Endothelial cell of umbilical vein (primary cell): ENCODE data around the gene FOXO1. TPM values are rescaled to one million over a fixed set of nuclear protein-coding genes. Genes with fewer than 3 reads are reported as not detected.

Experiments
- BruUV-seq: library from RNA; stranded (reverse); fragments of 400-500 nt; replicated peaks from 2 replicates; lab custom pipeline; 2021; lab: Mats Ljungman, UMichigan
- CTCF ChIA-PET: fragments of 300-600, 350-600 bp; sonication (Branson Sonifier 250); formaldehyde crosslinking; loops from one replicate; lab custom pipeline; 2021; ENCODE audit warnings: antibody characterized with exemption, inconsistent platforms; lab: Charles Lee
- POLR2A ChIA-PET: fragments of 300-600, 350-600 bp; sonication (Branson Sonifier 250); formaldehyde crosslinking; loops from one replicate; lab custom pipeline; 2021; ENCODE audit warnings: antibody characterized with exemption, inconsistent platforms; lab: Charles Lee
- DNase-seq: peaks from one replicate; pipeline ENCODE4 v3.0.0-alpha.2; 2011; ENCODE audit warnings: low read depth, low spot score
- FAIRE-seq: peaks from 2 replicates; lab custom pipeline; 2011; peaks lifted over from hg19 to GRCh38; lab: Jason Lieb, UNC
- H2AFZ ChIP-seq: 2 replicates; pipeline ENCODE4 v1.6.0; 2012; ENCODE audit warnings: low read depth, low read length, control low read depth, inconsistent platforms
- H3K27ac ChIP-seq: 2 replicates; pipeline ENCODE4 v1.5.1; 2011; ENCODE audit warnings: low read depth, mild to moderate bottlenecking, control low read depth, low read length, moderate library complexity; ENCODE audit not compliant: insufficient read depth
- H3K27me3 ChIP-seq, 2 experiments: 2 replicates each; pipeline versions ENCODE4 v1.6.0 to v1.6.1; 2011; ENCODE audit warnings: low read length in 2 of 2, mixed read lengths in 1 of 2; ENCODE audit not compliant: control insufficient read depth in 2 of 2, insufficient read depth in 2 of 2
- H3K36me3 ChIP-seq, 2 experiments: 2 replicates in 1 of 2; 3 replicates in 1 of 2; pipeline ENCODE4 v1.5.1; 2011; ENCODE audit warnings: low read length in 2 of 2, mild to moderate bottlenecking in 1 of 2, moderate library complexity in 1 of 2; ENCODE audit not compliant: control insufficient read depth in 2 of 2, insufficient read depth in 2 of 2; ENCODE audit errors: extremely low read depth in 1 of 2
- H3K4me1 ChIP-seq: 3 replicates; pipeline ENCODE4 v1.5.1; 2011; ENCODE audit warnings: mild to moderate bottlenecking, low read length; ENCODE audit not compliant: control insufficient read depth, insufficient read depth; ENCODE audit errors: extremely low read depth
- H3K4me2 ChIP-seq: 2 replicates; pipeline ENCODE4 v1.6.1; 2011; ENCODE audit warnings: low read length, control low read depth, mixed read lengths; ENCODE audit not compliant: insufficient read depth
- H3K4me3 ChIP-seq, 3 experiments: fragments of 200-600 bp in 1 of 3; sonication (generic), shearing (Covaris generic) in 1 of 3; replicated peaks in 1 of 3; 2 replicates each; pipeline ENCODE4 v1.5.1; 2011 to 2016; ENCODE audit warnings: control low read depth in 3 of 3, low read length in 3 of 3, mild to moderate bottlenecking in 2 of 3, inconsistent platforms in 1 of 3, low read depth in 1 of 3, moderate library complexity in 1 of 3; ENCODE audit not compliant: insufficient read depth in 1 of 3
- H3K79me2 ChIP-seq: 2 replicates; pipeline ENCODE4 v1.6.0; 2012; ENCODE audit warnings: low read length, inconsistent platforms; ENCODE audit not compliant: control insufficient read depth, insufficient read depth
- H3K9ac ChIP-seq: replicated peaks from 2 replicates; pipeline ENCODE3; 2011; ENCODE audit warnings: low read length, control low read depth; ENCODE audit not compliant: insufficient read depth; ENCODE audit errors: extremely low read depth
- H3K9me1 ChIP-seq: replicated peaks from 3 replicates; pipeline ENCODE4 v1.6.0; 2011; ENCODE audit warnings: mild to moderate bottlenecking, low read length; ENCODE audit not compliant: control insufficient read depth, insufficient read depth; ENCODE audit errors: extremely low read depth
- H3K9me3 ChIP-seq: replicated peaks from 2 replicates; pipeline ENCODE4 v1.5.1; 2012; ENCODE audit warnings: low read length, inconsistent platforms; ENCODE audit not compliant: control insufficient read depth, insufficient read depth
- H4K20me1 ChIP-seq: replicated peaks from 2 replicates; pipeline ENCODE3; 2011; ENCODE audit warnings: mild to moderate bottlenecking, low read length; ENCODE audit not compliant: control insufficient read depth, insufficient read depth; ENCODE audit errors: extremely low read depth
- EZH2 ChIP-seq: IDR thresholded peaks from 2 replicates; pipeline ENCODE4 v1.6.1; 2012; ENCODE audit warnings: borderline replicate concordance, low read depth, mild to moderate bottlenecking, moderate library complexity, low read length, inconsistent platforms; ENCODE audit not compliant: severe bottlenecking
- FOS ChIP-seq: IDR thresholded peaks from 2 replicates; pipeline ENCODE4 v1.6.1; 2011; ENCODE audit warnings: mild to moderate bottlenecking, low read length, moderate library complexity, borderline replicate concordance; ENCODE audit not compliant: insufficient read depth
- GATA2 ChIP-seq: IDR thresholded peaks from 2 replicates; pipeline ENCODE4 v1.7.0; 2011; ENCODE audit warnings: low read depth, mild to moderate bottlenecking, moderate library complexity, mixed read lengths, low read length; ENCODE audit not compliant: insufficient read length, insufficient read depth
- JUN ChIP-seq: IDR thresholded peaks from 2 replicates; pipeline ENCODE4 v1.6.1; 2011; ENCODE audit warnings: borderline replicate concordance, low read depth; ENCODE audit not compliant: insufficient read length, insufficient read depth
- MYC ChIP-seq: IDR thresholded peaks from one replicate; pipeline ENCODE4 v1.6.1; 2011; ENCODE audit warnings: mild to moderate bottlenecking, low read depth, low read length
- POLR2A ChIP-seq: IDR thresholded peaks from 2 replicates; pipeline ENCODE4 v1.6.1; 2012; ENCODE audit warnings: low read depth, mild to moderate bottlenecking, control low read depth, low read length
- POLR2AphosphoS5 ChIP-seq: IDR thresholded peaks from 2 replicates; pipeline ENCODE4 v1.6.1; 2012; ENCODE audit warnings: low read depth, mild to moderate bottlenecking, control low read depth, low read length, moderate library complexity; ENCODE audit not compliant: insufficient read depth
- dilution Hi-C: fragments of 300-500 bp; cut with MboI; formaldehyde crosslinking; loops from one replicate; pipeline ENCODE4 v1.15.0; 2019; ENCODE audit warnings: low sequenced_read_pairs; ENCODE audit not compliant: extremely low pct_ligation_motif_present
- intact Hi-C: fragments of 100-400 bp; cut with micrococcal nuclease; formaldehyde crosslinking; loops from one replicate; pipeline ENCODE4 v1.10.0; 2022
- polyA plus RNA-seq, 4 experiments: library from polyadenylated mRNA; depleted of rRNA in 3 of 4; stranded (reverse) in 3 of 4; unstranded in 1 of 4; fragments of >200 nt; gene quantifications; 2 replicates each; pipeline versions ENCODE4 v1.2.1 to v1.2.3, GENCODE V29; 2011 to 2012; ENCODE audit warnings: missing spikeins in 1 of 4
- total RNA-seq: library from RNA; stranded (reverse); gene quantifications from 2 replicates; pipeline ENCODE4 v1.2.3, GENCODE V29; 2021
- TF ChIP-seq, protein P1 (sequence below): IDR thresholded peaks from 2 replicates; pipeline ENCODE4 v1.6.1; 2011; ENCODE audit not compliant: insufficient read depth, insufficient read length
- TF ChIP-seq, protein P2 (sequence below), 2 donors: IDR thresholded peaks; 1 replicate in 1 of 2; 2 replicates in 1 of 2; pipeline ENCODE4 v1.5.1; 2011; ENCODE audit warnings: low read length in 2 of 2, mild to moderate bottlenecking in 2 of 2, moderate library complexity in 2 of 2, control low read depth in 1 of 2, inconsistent platforms in 1 of 2, low read depth in 1 of 2; ENCODE audit not compliant: insufficient read depth in 1 of 2; ENCODE audit errors: extremely low read depth in 1 of 2

Gene FOXO1
- total and polyA plus RNA-seq, 2 donors (not counting 3 experiments of a cell fraction or from before 2014, with no cell fraction given): 44.7 to 48.5 TPM

DNA sequence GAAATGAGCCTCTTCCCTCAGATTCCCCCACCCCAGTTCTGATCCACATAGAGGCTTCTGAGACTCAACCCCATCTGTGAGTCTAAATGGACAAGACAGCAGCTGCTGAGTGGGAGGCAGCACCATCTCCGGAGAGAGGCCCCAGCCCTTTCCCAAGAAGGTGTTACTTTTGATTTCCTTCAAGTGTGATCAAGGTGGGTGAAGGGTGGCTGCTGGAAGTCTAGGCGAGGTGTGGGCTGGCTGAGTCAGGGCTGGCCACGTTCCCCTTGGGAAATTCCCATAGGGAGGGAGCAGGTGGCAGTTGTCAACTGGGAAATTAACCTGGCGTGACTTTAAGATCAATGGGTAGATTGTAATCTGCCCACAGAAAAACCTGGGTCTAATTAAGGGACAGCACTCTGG, 148.0 kb downstream of the FOXO1 start:
- DNase-seq (no peak), FAIRE-seq (no peak)
- Histone ChIP-seq H3K9ac (no peak overlapping the region), H3K79me2 (no peaks in the 10 kb centered on the region), H2AFZ (no peak overlapping the region), H3K4me2 (no peak overlapping the region), H3K36me3 (no peaks in the 10 kb centered on the region), H3K4me1 (peaks cover 4% of the 10 kb centered on the region), H3K4me3 (no peak overlapping the region), H3K27me3 (no peaks in the 10 kb centered on the region), H3K9me3 (no peaks in the 10 kb centered on the region), H4K20me1 (no peaks in the 10 kb centered on the region), H3K9me1 (no peaks in the 10 kb centered on the region), H3K27ac (no peak overlapping the region)
- TF ChIP-seq, protein P1, sequence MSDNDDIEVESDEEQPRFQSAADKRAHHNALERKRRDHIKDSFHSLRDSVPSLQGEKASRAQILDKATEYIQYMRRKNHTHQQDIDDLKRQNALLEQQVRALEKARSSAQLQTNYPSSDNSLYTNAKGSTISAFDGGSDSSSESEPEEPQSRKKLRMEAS: no peak
- TF ChIP-seq GATA2: no peak
- no peak for TF ChIP-seq POLR2AphosphoS5
- TF ChIP-seq FOS: no peak
- no peak for TF ChIP-seq POLR2A
- TF ChIP-seq EZH2: no peak
- TF ChIP-seq MYC: no peak
- TF ChIP-seq JUN: no peak
- TF ChIP-seq, protein P2, sequence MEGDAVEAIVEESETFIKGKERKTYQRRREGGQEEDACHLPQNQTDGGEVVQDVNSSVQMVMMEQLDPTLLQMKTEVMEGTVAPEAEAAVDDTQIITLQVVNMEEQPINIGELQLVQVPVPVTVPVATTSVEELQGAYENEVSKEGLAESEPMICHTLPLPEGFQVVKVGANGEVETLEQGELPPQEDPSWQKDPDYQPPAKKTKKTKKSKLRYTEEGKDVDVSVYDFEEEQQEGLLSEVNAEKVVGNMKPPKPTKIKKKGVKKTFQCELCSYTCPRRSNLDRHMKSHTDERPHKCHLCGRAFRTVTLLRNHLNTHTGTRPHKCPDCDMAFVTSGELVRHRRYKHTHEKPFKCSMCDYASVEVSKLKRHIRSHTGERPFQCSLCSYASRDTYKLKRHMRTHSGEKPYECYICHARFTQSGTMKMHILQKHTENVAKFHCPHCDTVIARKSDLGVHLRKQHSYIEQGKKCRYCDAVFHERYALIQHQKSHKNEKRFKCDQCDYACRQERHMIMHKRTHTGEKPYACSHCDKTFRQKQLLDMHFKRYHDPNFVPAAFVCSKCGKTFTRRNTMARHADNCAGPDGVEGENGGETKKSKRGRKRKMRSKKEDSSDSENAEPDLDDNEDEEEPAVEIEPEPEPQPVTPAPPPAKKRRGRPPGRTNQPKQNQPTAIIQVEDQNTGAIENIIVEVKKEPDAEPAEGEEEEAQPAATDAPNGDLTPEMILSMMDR (IDR thresholded peaks at IDR 0.05; ENCODE audit: extremely low read depth in 1 of 2, insufficient read depth in 1 of 2, low read depth in 1 of 2, low read length in 2 of 2): no peak
- ChIA-PET CTCF (no interaction called here), POLR2A (no interaction called here)
- no TSS peak for BruUV-seq
- intact Hi-C loops: no loop called here
- dilution Hi-C loops: no loop called here
